HepG2 (cell line): ENCODE results near the gene SLX9. TPM values are rescaled to one million over a fixed set of nuclear protein-coding genes. Genes with fewer than 3 reads are reported as not detected.

Experiments used
- ATAC-seq: fragments of 200-7000 bp; cut with Tn5 transposase; 3 replicates; pipeline ENCODE4 v1.9.1; 2020; ENCODE audit warnings: mild to moderate bottlenecking, moderate library complexity
- BruUV-seq: library from RNA; stranded (reverse); fragments of 400-500 nt; replicated peaks from 2 replicates; lab custom pipeline; 2021; lab: Mats Ljungman, UMichigan
- CTCF ChIA-PET: fragments of 300-600 bp; formaldehyde crosslinking; extraction: SDS; loops from one replicate; lab custom pipeline; 2021; ENCODE audit warnings: low total read pairs, inconsistent platforms, low intra/inter-chr PET ratio; lab: Yijun Ruan, JAX
- POLR2A ChIA-PET: fragments of 350-600 bp; sonication (Branson Sonifier 250); formaldehyde crosslinking; loops from one replicate; lab custom pipeline; 2020; ENCODE audit warnings: antibody characterized with exemption, inconsistent platforms; lab: Yijun Ruan, JAX
- DNase-seq: peaks from one replicate; pipeline ENCODE4 v3.0.0-alpha.2; 2015; ENCODE audit warnings: low spot score
- FAIRE-seq: peaks from 3 replicates; lab custom pipeline; 2011; peaks lifted over from hg19 to GRCh38; lab: Jason Lieb, UNC
- H2AFZ ChIP-seq: one replicate; pipeline ENCODE4 v1.6.1; 2011; ENCODE audit warnings: low read length, inconsistent platforms
- H3K27ac ChIP-seq: fragments of 300-600 bp; 3 replicates; pipeline ENCODE4 v1.8.0; 2011; ENCODE audit warnings: mixed run types, mild to moderate bottlenecking, mixed read lengths, low read length, inconsistent platforms; ENCODE audit not compliant: insufficient read depth; ENCODE audit errors: extremely low read length
- H3K27me3 ChIP-seq, 2 experiments: fragments of 200-600 bp in 1 of 2; 2 replicates in 1 of 2; 3 replicates in 1 of 2; pipeline versions ENCODE4 v1.6.0 to v1.8.0; 2011; ENCODE audit warnings: low read length in 2 of 2, mild to moderate bottlenecking in 2 of 2, moderate library complexity in 2 of 2, inconsistent platforms in 1 of 2; ENCODE audit not compliant: insufficient read depth in 2 of 2, control insufficient read depth in 1 of 2
- H3K36me3 ChIP-seq, 2 experiments: fragments of 200-600 bp in 1 of 2; replicated peaks in 1 of 2; 2 replicates in 1 of 2; 3 replicates in 1 of 2; pipeline versions ENCODE4 v1.5.1 to v1.8.0; 2011; ENCODE audit warnings: low read length in 2 of 2, inconsistent platforms in 1 of 2; ENCODE audit not compliant: insufficient read depth in 2 of 2, control insufficient read depth in 1 of 2
- H3K4me1 ChIP-seq: 2 replicates; pipeline ENCODE4 v1.5.1; 2012; ENCODE audit warnings: low read length, inconsistent platforms; ENCODE audit not compliant: insufficient read depth
- H3K4me2 ChIP-seq: 2 replicates; pipeline ENCODE4 v1.6.0; 2011; ENCODE audit warnings: low read depth, low read length, inconsistent platforms
- H3K4me3 ChIP-seq, 3 experiments: fragments of 200-600 bp in 1 of 3; sonication (generic), shearing (Covaris generic) in 1 of 3; replicated peaks in 1 of 3; 2 replicates each; pipeline ENCODE4 v1.5.1; 2011 to 2016; ENCODE audit warnings: low read length in 3 of 3, inconsistent platforms in 2 of 3, low read depth in 2 of 3, mild to moderate bottlenecking in 2 of 3, control low read depth in 1 of 3, mixed read lengths in 1 of 3; ENCODE audit not compliant: insufficient read depth in 1 of 3
- H3K79me2 ChIP-seq: one replicate; pipeline ENCODE4 v1.6.1; 2011; ENCODE audit warnings: low read length, inconsistent platforms; ENCODE audit not compliant: insufficient read depth
- H3K9ac ChIP-seq: 2 replicates; pipeline ENCODE4 v1.6.0; 2011; ENCODE audit warnings: mild to moderate bottlenecking, low read depth, low read length, inconsistent platforms; ENCODE audit not compliant: insufficient read depth
- H3K9me3 ChIP-seq: 2 replicates; pipeline ENCODE4 v1.5.1; 2012; ENCODE audit warnings: mild to moderate bottlenecking, low read length
- H4K20me1 ChIP-seq: 2 replicates; pipeline ENCODE4 v1.6.0; 2011; ENCODE audit warnings: inconsistent platforms, mild to moderate bottlenecking, low read length, moderate library complexity; ENCODE audit not compliant: insufficient read depth
- BRD4 ChIP-seq: sonication (generic); formaldehyde crosslinking; IDR thresholded peaks from 2 replicates; pipeline ENCODE4 v1.4.0; 2020; ENCODE audit warnings: missing genetic modification reagents
- CBX1 ChIP-seq: IDR thresholded peaks from one replicate; pipeline ENCODE4 v1.6.1; 2016; ENCODE audit warnings: antibody characterized with exemption, low read depth
- CBX5 ChIP-seq: sonication (generic); formaldehyde crosslinking; IDR thresholded peaks from 2 replicates; pipeline ENCODE4 v1.4.0; 2020; ENCODE audit warnings: missing genetic modification reagents, borderline replicate concordance
- CC2D1A ChIP-seq: sonication (generic); formaldehyde crosslinking; IDR thresholded peaks from 2 replicates; pipeline ENCODE4 v1.8.1; 2023; ENCODE audit warnings: mild to moderate bottlenecking, missing genetic modification reagents
- CTCF ChIP-seq: sonication (generic); formaldehyde crosslinking; IDR thresholded peaks from 2 replicates; pipeline ENCODE4 v1.5.0; 2020; ENCODE audit warnings: mild to moderate bottlenecking, missing genetic modification reagents, moderate library complexity
- FOXC1 ChIP-seq: sonication (generic); formaldehyde crosslinking; IDR thresholded peaks from 2 replicates; pipeline ENCODE4 v1.8.0; 2022; ENCODE audit warnings: mild to moderate bottlenecking, missing genetic modification reagents, borderline replicate concordance
- HOXA3 ChIP-seq: sonication (generic); formaldehyde crosslinking; IDR thresholded peaks from 2 replicates; pipeline ENCODE4 v1.5.0; 2020; ENCODE audit warnings: missing genetic modification reagents
- ISX ChIP-seq: sonication (generic); formaldehyde crosslinking; conservative IDR thresholded peaks from 2 replicates; pipeline ENCODE4 v1.5.0; 2020; ENCODE audit warnings: missing genetic modification reagents
- KLF11 ChIP-seq: IDR thresholded peaks from 2 replicates; pipeline ENCODE4 v1.6.1; 2016; ENCODE audit warnings: missing compliant biosample characterization
- KLF15 ChIP-seq: sonication (generic); formaldehyde crosslinking; IDR thresholded peaks from 2 replicates; pipeline ENCODE4 v1.8.1; 2023; ENCODE audit warnings: borderline replicate concordance, mild to moderate bottlenecking, inconsistent platforms, missing genetic modification reagents, mixed read lengths
- NCOA1 ChIP-seq: sonication (generic); formaldehyde crosslinking; IDR thresholded peaks from 2 replicates; pipeline ENCODE4 v1.9.0; 2021; ENCODE audit warnings: missing genetic modification reagents
- NCOA2 ChIP-seq: sonication (generic); formaldehyde crosslinking; IDR thresholded peaks from 2 replicates; pipeline ENCODE4 v1.8.0; 2022; ENCODE audit warnings: inconsistent platforms
- SP140L ChIP-seq: sonication (generic); formaldehyde crosslinking; IDR thresholded peaks from 2 replicates; pipeline ENCODE4 v1.4.0; 2020; ENCODE audit warnings: missing genetic modification reagents, borderline replicate concordance
- TBX3 ChIP-seq: fragments of 450-650 bp; IDR thresholded peaks from 2 replicates; pipeline ENCODE4 v1.6.1; 2017; ENCODE audit warnings: antibody characterized with exemption, mild to moderate bottlenecking, inconsistent platforms, borderline replicate concordance
- ZC3H13 ChIP-seq: sonication (generic); formaldehyde crosslinking; IDR thresholded peaks from 2 replicates; pipeline ENCODE4 v1.8.1; 2023; ENCODE audit warnings: mild to moderate bottlenecking, missing genetic modification reagents, moderate library complexity
- ZNF205 ChIP-seq: IDR thresholded peaks from 2 replicates; pipeline ENCODE4 v1.6.1; 2018; ENCODE audit warnings: missing biosample characterization, missing genetic modification reagents
- ZNF274 ChIP-seq: sonication (generic); formaldehyde crosslinking; IDR thresholded peaks from 2 replicates; pipeline ENCODE4 v1.5.1; 2020; ENCODE audit warnings: mild to moderate bottlenecking, missing genetic modification reagents
- ZNF577 ChIP-seq: sonication (generic); formaldehyde crosslinking; IDR thresholded peaks from 2 replicates; pipeline ENCODE4 v1.4.0; 2020; ENCODE audit warnings: mild to moderate bottlenecking, low read depth, missing genetic modification reagents, borderline replicate concordance
- ZNF83 ChIP-seq: sonication (generic); formaldehyde crosslinking; IDR thresholded peaks from 2 replicates; pipeline ENCODE4 v1.4.0; 2020; ENCODE audit warnings: missing genetic modification reagents, mild to moderate bottlenecking, borderline replicate concordance
- ZSCAN9 ChIP-seq: IDR thresholded peaks from 2 replicates; pipeline ENCODE4 v1.6.1; 2016; ENCODE audit warnings: borderline replicate concordance
- ZUFSP ChIP-seq: sonication (generic); formaldehyde crosslinking; IDR thresholded peaks from 2 replicates; pipeline ENCODE4 v1.9.0; 2021; ENCODE audit warnings: missing genetic modification reagents, mild to moderate bottlenecking, borderline replicate concordance
- WGBS: methylation state at CpG from one replicate; pipeline ENCODE4 v1.1.6; 2017; ENCODE audit warnings: low lambda C conversion rate; 5-methylcytosine and 5-hydroxymethylcytosine counted together
- in situ Hi-C: cut with HindIII; loops from 2 replicates; pipeline ENCODE4 v1.10.0; 2017; ENCODE audit warnings: low pct_unique_long_range_greater_than_20kb; ENCODE audit not compliant: extremely low pct_ligation_motif_present
- intact Hi-C: fragments of 100-400 bp; cut with micrococcal nuclease; formaldehyde crosslinking; loops from one replicate; pipeline ENCODE4 v1.10.0; 2022; ENCODE audit not compliant: unreplicated experiment
- polyA plus RNA-seq, 8 experiments: library from polyadenylated mRNA; depleted of rRNA in 3 of 8; stranded (reverse) in 7 of 8; unstranded in 1 of 8; fragments of >200 nt; fragmentation: Illumina TruSeq in 4 of 8; extraction: Trizol in 4 of 8; gene quantifications; 2 replicates each; pipeline versions ENCODE4 v1.2.1 to v1.2.3, GENCODE V29; 2011 to 2016; ENCODE audit warnings: low read depth in 4 of 8, missing spikeins in 1 of 8, mixed read lengths in 1 of 8; ENCODE audit not compliant: insufficient read depth in 1 of 8
- total RNA-seq, 5 experiments: library from RNA; depleted of rRNA; stranded (reverse); fragments of >200 nt; fragmentation: Illumina TruSeq; extraction: Trizol; gene quantifications; 2 replicates each; pipeline ENCODE4 v1.2.3, GENCODE V29; 2016; ENCODE audit warnings: low read depth in 1 of 5

Gene SLX9
- total and polyA plus RNA-seq, 2 of the 13 experiments (the other 11 are each of a cell fraction or from before 2014, with no cell fraction given) = 21.0 to 47.1 TPM

GRCh38 chr21:44911384-44912157, 28.3 kb upstream of the SLX9 start:
- H3K36me3 ChIP-seq = no peaks in the 10 kb centered on the region
- no peaks in the 10 kb centered on the region for H3K9me3 ChIP-seq
- BruUV-seq = no TSS peak
- peak overlapping the region; percentile 94 for H3K27ac ChIP-seq
- in situ Hi-C loops (loop anchor here (5.0 kb wide), 2 partner anchors 64 to 109 kb away; partner anchors contain the start of gene UBE2G2), intact Hi-C loops (loop anchor here (1.0 to 10.0 kb wide), 3 partner anchors 41 to 109 kb away; partner anchors contain the start of gene UBE2G2)
- H3K4me3 ChIP-seq = peak overlapping the region; percentile 58 to 80 (median 65)
- 58% methylated on average over 3 of the region's 19 CpGs for WGBS
- no peaks in the 10 kb centered on the region for H4K20me1 ChIP-seq
- ChIA-PET POLR2A (interaction anchor here (2.6 to 5.8 kb wide), 4 partner anchors 33 to 560 kb away, joined by 6 to 50 read pairs (median 34); partner anchors contain the start of genes PTTG1IP and UBE2G2), CTCF (interaction anchor here (1.4 to 1.8 kb wide), 2 partner anchors 19 to 111 kb away, joined by 7 to 8 read pairs; no protein-coding TSS in a partner anchor)
- peaks cover 92% of the 10 kb centered on the region for H3K4me1 ChIP-seq
- peak; percentile 46 for DNase-seq
- H3K27me3 ChIP-seq = no peaks in the 10 kb centered on the region
- peak; percentile 62 for ATAC-seq
- H3K79me2 ChIP-seq = no peaks in the 10 kb centered on the region
- H2AFZ ChIP-seq = no peak overlapping the region
- peak; percentile 46 for FAIRE-seq
- peak overlapping the region; percentile 86 for H3K9ac ChIP-seq
- peak overlapping the region; percentile 100 for H3K4me2 ChIP-seq
- no peak for TF ChIP-seq NCOA2 (CRISPR knock-in tag)
- no peak for TF ChIP-seq SP140L (CRISPR knock-in tag)
- no peak for TF ChIP-seq KLF15
- no peak for TF ChIP-seq ZNF83 (CRISPR knock-in tag)
- no peak for TF ChIP-seq ZNF274 (CRISPR knock-in tag)
- no peak for TF ChIP-seq ISX (CRISPR knock-in tag)
- TF ChIP-seq BRD4 (CRISPR knock-in tag) = no peak; the same call in 1 of the 2 replicates
- TF ChIP-seq ZSCAN9 (CRISPR knock-in tag) = no peak
- no peak for TF ChIP-seq CBX5 (CRISPR knock-in tag)
- TF ChIP-seq CTCF = peak; percentile 96
- TF ChIP-seq ZNF577 = no peak
- peak; percentile 29; the same call in 1 of the 2 replicates for TF ChIP-seq HOXA3 (CRISPR knock-in tag)
- 0 out of 2 replicates have a peak, but pooled peaks have one; percentile 20 for TF ChIP-seq FOXC1
- TF ChIP-seq CBX1 = no peak
- peak; percentile 58; the same call in 1 of the 2 replicates for TF ChIP-seq NCOA1 (CRISPR knock-in tag)
- no peak for TF ChIP-seq ZC3H13 (CRISPR knock-in tag)
- TF ChIP-seq KLF11 (CRISPR knock-in tag) = no peak
- no peak for TF ChIP-seq ZUFSP (CRISPR knock-in tag)
- no peak for TF ChIP-seq ZNF205 (CRISPR knock-in tag)
- TF ChIP-seq TBX3 = no peak
- no peak for TF ChIP-seq CC2D1A
